Loucy (cell line): ENCODE data around the gene NUMB.

ENCODE experiments used
- CTCF ChIP-seq: fragments of 200-600 bp; sonication (generic); conservative IDR thresholded peaks from 2 replicates; pipeline ENCODE4 v1.5.1; 2014; ENCODE audit warnings: mild to moderate bottlenecking, antibody characterized with exemption, low read length
- EZH2phosphoT487 ChIP-seq: fragments of 200-600 bp; IDR thresholded peaks from 2 replicates; pipeline ENCODE4 v1.6.1; 2018; ENCODE audit warnings: antibody characterized with exemption, mild to moderate bottlenecking, moderate library complexity, borderline replicate concordance

DNA sequence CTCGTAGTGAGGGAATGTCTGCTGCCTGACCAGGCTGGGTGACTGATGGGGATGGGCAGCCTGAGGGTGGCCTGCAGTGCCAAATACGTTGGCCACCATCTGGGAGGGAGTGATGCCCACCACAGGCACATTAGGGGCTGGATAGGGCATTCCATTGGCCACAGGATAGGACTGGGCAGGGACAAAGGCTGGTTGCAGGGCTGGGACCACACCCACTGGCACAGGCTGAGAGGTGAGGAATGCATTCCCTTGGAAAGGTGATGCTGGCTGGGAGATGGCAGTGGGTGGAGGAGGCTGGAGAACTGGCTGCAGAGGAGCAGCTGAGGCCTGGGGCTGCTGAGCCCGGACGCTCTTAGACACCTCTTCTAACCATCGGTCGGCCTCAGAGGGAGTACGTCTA lies 181.5 kb downstream of the NUMB start:
- TF ChIP-seq CTCF (no peak), EZH2phosphoT487 (no peak)
